Cardiac fibroblast (primary cell): Measurements from ENCODE around the gene MXRA7.

Experiments used
- DNase-seq, 2 donors: peaks; one replicate each; pipeline versions ENCODE4 v3.0.0 to v3.0.0-alpha.2; 2010; ENCODE audit warnings: low read depth in 2 of 2
- H3K4me3 ChIP-seq, 2 donors: replicated peaks in 1 of 2; 1 replicate in 1 of 2; 2 replicates in 1 of 2; pipeline ENCODE4 v1.5.1; 2011; ENCODE audit warnings: low read depth in 2 of 2, low read length in 2 of 2, mild to moderate bottlenecking in 2 of 2, moderate library complexity in 1 of 2
- TF ChIP-seq, protein P1 (sequence below): IDR thresholded peaks from one replicate; pipeline ENCODE4 v1.5.1; 2011; ENCODE audit warnings: low read depth, mild to moderate bottlenecking, low read length, inconsistent platforms

The MXRA7 gene

DNA sequence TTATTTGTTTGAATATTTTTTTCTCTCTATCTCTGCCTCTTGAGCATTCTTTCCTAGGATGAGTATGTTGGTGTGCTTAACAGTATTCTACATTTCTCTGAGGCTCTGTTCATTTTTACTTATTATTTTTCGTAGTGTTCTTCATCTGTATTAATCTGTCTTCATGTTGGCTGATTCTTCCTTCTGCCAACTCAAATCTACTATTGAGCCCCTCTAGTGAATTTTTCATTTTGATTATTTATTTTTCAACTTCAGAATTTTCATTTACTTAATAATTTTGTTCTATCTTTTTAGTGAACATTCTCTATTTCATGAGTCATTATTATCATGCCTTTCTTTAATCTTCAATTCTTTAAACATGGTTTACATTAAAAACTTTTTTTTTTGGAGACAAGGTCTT is 64.1 kb downstream of the MXRA7 start:
- DNase-seq, result no peak

DNA sequence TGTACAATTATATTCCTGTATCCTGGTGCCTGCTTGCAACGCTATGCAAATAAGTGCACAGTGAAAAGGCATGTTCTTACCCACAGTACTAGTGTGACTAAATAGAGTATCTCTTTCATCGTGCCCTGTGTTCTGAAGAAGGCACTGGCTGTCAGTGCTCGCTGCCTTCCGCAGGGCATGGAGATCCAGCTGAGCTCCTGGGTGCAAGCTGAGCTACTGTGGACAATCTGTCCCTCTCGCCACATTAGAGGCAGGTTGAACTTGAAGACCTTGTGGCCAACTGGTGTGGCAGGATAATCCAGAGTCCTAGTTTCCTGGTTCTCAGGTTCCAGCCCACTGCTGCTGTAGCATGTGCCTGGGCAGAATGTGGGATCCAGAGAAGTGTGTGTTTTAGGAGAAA is 65.3 kb downstream of the MXRA7 start:
- DNase-seq, result no peak
- no peak overlapping the region for H3K4me3 ChIP-seq
- TF ChIP-seq, protein P1, sequence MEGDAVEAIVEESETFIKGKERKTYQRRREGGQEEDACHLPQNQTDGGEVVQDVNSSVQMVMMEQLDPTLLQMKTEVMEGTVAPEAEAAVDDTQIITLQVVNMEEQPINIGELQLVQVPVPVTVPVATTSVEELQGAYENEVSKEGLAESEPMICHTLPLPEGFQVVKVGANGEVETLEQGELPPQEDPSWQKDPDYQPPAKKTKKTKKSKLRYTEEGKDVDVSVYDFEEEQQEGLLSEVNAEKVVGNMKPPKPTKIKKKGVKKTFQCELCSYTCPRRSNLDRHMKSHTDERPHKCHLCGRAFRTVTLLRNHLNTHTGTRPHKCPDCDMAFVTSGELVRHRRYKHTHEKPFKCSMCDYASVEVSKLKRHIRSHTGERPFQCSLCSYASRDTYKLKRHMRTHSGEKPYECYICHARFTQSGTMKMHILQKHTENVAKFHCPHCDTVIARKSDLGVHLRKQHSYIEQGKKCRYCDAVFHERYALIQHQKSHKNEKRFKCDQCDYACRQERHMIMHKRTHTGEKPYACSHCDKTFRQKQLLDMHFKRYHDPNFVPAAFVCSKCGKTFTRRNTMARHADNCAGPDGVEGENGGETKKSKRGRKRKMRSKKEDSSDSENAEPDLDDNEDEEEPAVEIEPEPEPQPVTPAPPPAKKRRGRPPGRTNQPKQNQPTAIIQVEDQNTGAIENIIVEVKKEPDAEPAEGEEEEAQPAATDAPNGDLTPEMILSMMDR, result no peak

More for the DNA sequence above, 64.1 kb downstream of the MXRA7 start:
- H3K4me3 ChIP-seq, result no peak overlapping the region
- TF ChIP-seq, protein P1, result no peak

DNA sequence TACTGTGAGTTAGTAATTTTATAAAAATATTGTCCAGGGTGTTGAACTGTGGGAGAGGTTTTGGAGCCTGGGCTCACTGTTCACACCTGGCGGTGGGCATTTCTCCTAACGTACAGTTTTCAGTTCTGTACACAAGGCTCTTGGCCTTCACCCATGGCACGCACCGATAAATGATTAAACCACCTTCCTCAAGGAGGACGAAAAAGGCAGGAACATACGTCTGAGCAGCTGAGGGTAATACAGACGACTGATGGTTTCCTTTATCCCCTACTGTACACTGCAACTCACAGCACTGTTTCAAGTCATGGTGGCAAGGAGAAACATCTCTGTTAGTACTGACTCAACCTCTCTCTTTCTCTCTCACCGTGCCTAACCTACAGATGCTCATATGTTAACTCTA is 65.8 kb downstream of the MXRA7 start:
- no peak overlapping the region for H3K4me3 ChIP-seq
- TF ChIP-seq, protein P1, result no peak
- no peak for DNase-seq

DNA sequence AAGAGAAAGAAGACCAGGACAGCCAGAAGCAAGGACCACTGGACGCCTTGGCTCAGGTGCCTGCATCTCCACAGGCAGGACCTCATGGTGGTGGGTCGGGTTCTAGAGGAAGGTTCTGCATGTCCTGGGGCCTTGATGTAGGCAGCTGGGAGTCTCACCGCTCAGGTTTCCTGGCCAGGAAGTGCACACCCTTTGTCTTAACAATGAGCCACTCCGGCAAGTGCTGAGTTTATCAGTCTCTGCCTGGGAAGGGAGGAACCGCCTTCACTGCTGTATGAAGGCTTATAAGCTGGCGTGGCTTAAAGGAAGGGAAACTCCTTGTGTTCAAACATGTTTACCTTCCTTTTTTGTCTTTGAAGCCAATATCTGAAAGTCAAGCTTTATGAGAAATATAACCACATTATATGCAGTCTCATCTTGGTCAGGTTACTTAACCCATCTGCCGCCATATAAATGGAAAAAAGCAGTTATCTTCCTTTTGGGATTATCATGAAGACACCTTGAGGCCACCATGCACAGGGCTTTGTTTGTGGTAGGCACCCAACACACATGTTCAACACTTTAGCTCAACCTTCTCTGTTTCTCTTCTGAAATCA is 67.1 kb downstream of the MXRA7 start, which contains the start of gene ST6GALNAC1:
Gene ST6GALNAC1, minus strand, starts transcription at position 205 of the 596 bp plus-strand sequence. Its CDS starts 119 bp downstream, at position 86.
- TF ChIP-seq, protein P1, result no peak
- no peak within 1 kb of the TSS for H3K4me3 ChIP-seq
- DNase-seq, result peak in 1 of 2 donors; percentile 20

DNA sequence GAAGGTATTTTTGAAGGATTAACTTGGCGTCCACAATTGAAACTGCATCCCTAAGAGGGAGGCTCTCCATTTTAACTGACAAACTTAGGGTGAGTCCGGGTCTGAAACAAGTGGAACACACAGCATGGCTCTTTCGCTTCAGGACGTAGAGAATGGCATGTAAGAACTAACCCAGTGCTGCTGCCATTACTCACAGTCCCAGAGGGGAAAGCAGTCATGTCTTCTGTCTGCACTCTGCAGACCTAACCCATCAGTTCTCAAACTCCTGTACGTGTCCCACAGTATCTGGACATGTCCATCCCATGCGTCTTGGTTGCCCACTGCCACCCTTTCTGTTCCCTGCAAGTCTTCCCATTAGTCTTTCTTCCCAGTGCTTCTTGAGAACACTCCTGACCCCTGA is 67.8 kb downstream of the MXRA7 start:
- TF ChIP-seq, protein P1, result no peak
- no peak for DNase-seq
- H3K4me3 ChIP-seq, result no peak overlapping the region

DNA sequence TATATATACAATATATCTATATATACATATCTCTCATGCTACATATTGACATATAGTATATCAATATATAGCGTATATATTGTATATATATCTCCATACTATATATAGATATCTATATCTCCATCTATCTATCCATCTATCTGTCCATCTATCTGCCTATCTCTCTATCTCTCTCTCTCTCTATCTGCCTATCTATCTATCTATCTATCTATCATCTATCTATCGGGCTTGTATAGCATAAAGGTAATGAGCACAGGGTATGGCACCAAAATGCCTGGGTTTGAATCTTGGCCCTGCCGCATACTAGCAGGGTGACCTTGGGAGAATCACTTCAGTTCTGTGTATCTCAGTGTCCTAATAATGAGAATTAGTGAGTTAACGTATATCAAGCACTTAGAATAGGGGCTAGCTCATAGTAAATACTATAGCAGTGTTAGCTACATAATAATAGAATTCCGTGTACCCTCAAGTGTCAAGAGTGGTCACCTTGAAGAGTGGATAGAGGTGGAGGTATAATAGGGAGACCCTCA is 68.7 kb downstream of the MXRA7 start:
- DNase-seq, result no peak
- TF ChIP-seq, protein P1, result no peak
- no peak overlapping the region for H3K4me3 ChIP-seq
